ENCODE measurements around the gene PLEKHA8.

GRCh38 chr7:30086529-30086928 is 58.3 kb downstream of the PLEKHA8 start:
- TF ChIP-seq CTCF (conservative IDR thresholded peaks at IDR 0.05; ENCODE audit: low read depth, low read length) (no peak), EZH2 (IDR thresholded peaks at IDR 0.05; ENCODE audit: low read length, unreplicated experiment) (no peak)

All from PC-3 (cell line).